ENCODE measurements around the gene NEGR1. TPM values are rescaled to one million over a fixed set of nuclear protein-coding genes. Genes with fewer than 3 reads are reported as not detected.

The NEGR1 gene
- total and polyA plus RNA-seq, 4 donors: 0.86 to 7.3 (median 2.5) TPM

DNA sequence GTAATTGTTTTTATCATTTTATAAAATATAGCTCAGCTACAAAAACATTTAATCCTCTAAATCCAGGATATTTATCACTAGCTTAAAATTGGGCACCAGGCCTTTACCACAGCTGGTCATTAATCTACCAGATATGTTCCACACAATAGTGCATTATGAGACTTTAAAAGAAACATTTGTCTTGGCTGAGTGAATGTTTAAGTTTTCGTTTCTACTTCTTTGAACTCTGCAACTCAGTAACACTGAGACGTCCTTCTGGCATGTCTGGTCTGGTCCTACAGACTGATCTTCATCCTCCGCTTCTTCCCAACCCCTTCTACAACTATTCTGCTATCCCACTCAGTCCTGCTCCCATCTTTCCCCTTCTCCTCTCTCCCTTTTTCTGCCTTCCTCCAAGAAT, 296.2 kb downstream of the NEGR1 start:
- DNase-seq: no peak
- no peak for ATAC-seq (ENCODE audit: insufficient read depth, low FRiP score)
- no peak overlapping the region for H3K9ac ChIP-seq (ENCODE audit: insufficient read depth in 1 of 2, low read length in 2 of 2)
- WGBS, 2 donors: 63 to 70% methylated on average over 3 of the region's 3 CpGs
- TF ChIP-seq, protein P1, sequence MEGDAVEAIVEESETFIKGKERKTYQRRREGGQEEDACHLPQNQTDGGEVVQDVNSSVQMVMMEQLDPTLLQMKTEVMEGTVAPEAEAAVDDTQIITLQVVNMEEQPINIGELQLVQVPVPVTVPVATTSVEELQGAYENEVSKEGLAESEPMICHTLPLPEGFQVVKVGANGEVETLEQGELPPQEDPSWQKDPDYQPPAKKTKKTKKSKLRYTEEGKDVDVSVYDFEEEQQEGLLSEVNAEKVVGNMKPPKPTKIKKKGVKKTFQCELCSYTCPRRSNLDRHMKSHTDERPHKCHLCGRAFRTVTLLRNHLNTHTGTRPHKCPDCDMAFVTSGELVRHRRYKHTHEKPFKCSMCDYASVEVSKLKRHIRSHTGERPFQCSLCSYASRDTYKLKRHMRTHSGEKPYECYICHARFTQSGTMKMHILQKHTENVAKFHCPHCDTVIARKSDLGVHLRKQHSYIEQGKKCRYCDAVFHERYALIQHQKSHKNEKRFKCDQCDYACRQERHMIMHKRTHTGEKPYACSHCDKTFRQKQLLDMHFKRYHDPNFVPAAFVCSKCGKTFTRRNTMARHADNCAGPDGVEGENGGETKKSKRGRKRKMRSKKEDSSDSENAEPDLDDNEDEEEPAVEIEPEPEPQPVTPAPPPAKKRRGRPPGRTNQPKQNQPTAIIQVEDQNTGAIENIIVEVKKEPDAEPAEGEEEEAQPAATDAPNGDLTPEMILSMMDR (IDR thresholded peaks at IDR 0.05; ENCODE audit: control extremely low read depth, extremely low read depth): no peak
- H3K4me3 ChIP-seq: no peak overlapping the region
- no peaks in the 10 kb centered on the region for H3K36me3 ChIP-seq (ENCODE audit: control insufficient read depth in 4 of 4, insufficient read depth in 4 of 4, low read length in 4 of 4)
- H3K9me3 ChIP-seq (ENCODE audit: control insufficient read depth in 4 of 4, insufficient read depth in 3 of 4, low read length in 3 of 4): no peaks in the 10 kb centered on the region
- H3K4me1 ChIP-seq (ENCODE audit: control insufficient read depth in 5 of 5, insufficient read depth in 5 of 5, low read length in 5 of 5): peaks cover 0 to 8% (median 0%) of the 10 kb centered on the region in 5 donors
- H3K27ac ChIP-seq (ENCODE audit: low read depth in 1 of 2, low read length in 1 of 2): no peak overlapping the region
- no peaks in the 10 kb centered on the region for H3K27me3 ChIP-seq (ENCODE audit: control insufficient read depth in 3 of 3, insufficient read depth in 3 of 3, low read length in 2 of 3)

DNA sequence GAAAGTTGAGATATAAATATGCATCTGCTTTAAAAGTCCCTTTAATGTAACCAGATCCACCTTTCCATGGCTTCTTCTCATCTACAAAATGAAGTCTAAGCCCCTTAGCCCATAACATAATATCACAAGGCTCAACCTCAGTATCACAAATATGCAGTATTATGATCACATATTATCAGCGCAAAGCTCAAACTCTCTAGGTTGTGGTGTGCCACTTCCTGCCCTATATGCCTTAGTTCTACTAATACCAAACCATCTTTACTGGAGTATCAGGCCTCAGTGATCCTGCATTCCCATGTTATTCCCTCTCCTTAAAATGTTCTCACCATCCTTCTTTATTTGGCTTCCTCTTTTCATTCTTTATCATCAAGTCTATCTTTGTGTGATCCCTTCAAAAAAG, 301.8 kb downstream of the NEGR1 start:
- Histone ChIP-seq H3K9ac (ENCODE audit: insufficient read depth in 1 of 2, low read length in 2 of 2) (no peak overlapping the region), H3K4me3 (no peak overlapping the region), H3K4me1 (ENCODE audit: control insufficient read depth in 5 of 5, insufficient read depth in 5 of 5, low read length in 5 of 5) (peaks cover 0 to 5% (median 0%) of the 10 kb centered on the region in 5 donors), H3K9me3 (ENCODE audit: control insufficient read depth in 4 of 4, insufficient read depth in 3 of 4, low read length in 3 of 4) (no peaks in the 10 kb centered on the region), H3K27me3 (ENCODE audit: control insufficient read depth in 3 of 3, insufficient read depth in 3 of 3, low read length in 2 of 3) (no peaks in the 10 kb centered on the region), H3K27ac (ENCODE audit: low read depth in 1 of 2, low read length in 1 of 2) (no peak overlapping the region), H3K36me3 (ENCODE audit: control insufficient read depth in 4 of 4, insufficient read depth in 4 of 4, low read length in 4 of 4) (no peaks in the 10 kb centered on the region)
- TF ChIP-seq, protein P1 (IDR thresholded peaks at IDR 0.05; ENCODE audit: control extremely low read depth, extremely low read depth): no peak
- ATAC-seq (ENCODE audit: insufficient read depth, low FRiP score) (no peak), DNase-seq (no peak)
- WGBS, 2 donors: 62 to 86% methylated on average over 1 of the region's 1 CpG

DNA sequence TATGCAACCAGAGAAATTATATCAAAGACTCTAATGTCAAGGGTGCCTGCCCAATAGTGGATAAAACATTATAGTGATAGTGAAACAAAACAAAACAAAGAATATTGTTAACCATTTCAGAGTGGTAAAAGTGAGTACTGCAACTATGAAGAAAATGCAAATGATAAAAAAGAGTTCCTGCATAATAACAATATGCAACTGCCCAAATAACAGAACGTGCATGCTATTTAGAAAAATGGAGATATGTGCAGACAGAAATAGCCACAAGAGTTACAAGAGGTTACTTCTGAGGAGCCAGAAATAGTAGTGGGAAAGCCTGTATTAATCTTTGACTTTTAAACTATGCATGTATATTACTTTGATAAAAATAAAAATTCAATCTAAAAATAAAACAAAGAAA, 302.5 kb downstream of the NEGR1 start:
- TF ChIP-seq, protein P1 (IDR thresholded peaks at IDR 0.05; ENCODE audit: control extremely low read depth, extremely low read depth): no peak
- no peak overlapping the region for H3K27ac ChIP-seq (ENCODE audit: low read depth in 1 of 2, low read length in 1 of 2)
- 65 to 84% methylated on average over 1 of the region's 1 CpG for WGBS, 2 donors

DNA sequence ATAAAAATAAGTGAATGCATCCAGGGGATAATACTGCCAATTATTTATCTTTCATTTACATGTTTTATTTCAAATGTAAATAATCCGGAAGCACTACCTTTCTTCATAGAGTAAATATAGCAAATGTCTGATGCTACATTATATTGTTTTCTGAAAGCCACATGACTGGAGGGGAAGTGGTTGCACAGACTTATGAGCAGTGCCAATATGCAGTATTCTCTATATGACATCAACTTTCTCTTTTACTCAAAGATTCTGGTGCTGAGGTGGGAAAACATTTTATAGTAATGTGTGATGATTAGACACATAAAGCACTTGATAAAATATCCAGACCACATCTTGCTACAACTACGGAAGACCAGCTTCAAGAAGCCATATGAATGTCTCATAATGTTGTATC, 314.7 kb downstream of the NEGR1 start:
- no peak for ATAC-seq (ENCODE audit: insufficient read depth, low FRiP score)
- Histone ChIP-seq H3K27me3 (ENCODE audit: control insufficient read depth in 3 of 3, insufficient read depth in 3 of 3, low read length in 2 of 3) (no peaks in the 10 kb centered on the region), H3K27ac (ENCODE audit: low read depth in 1 of 2, low read length in 1 of 2) (no peak overlapping the region), H3K9me3 (ENCODE audit: control insufficient read depth in 4 of 4, insufficient read depth in 3 of 4, low read length in 3 of 4) (no peaks in the 10 kb centered on the region), H3K4me3 (no peak overlapping the region), H3K4me1 (ENCODE audit: control insufficient read depth in 5 of 5, insufficient read depth in 5 of 5, low read length in 5 of 5) (no peaks in the 10 kb centered on the region), H3K36me3 (ENCODE audit: control insufficient read depth in 4 of 4, insufficient read depth in 4 of 4, low read length in 4 of 4) (no peaks in the 10 kb centered on the region), H3K9ac (ENCODE audit: insufficient read depth in 1 of 2, low read length in 2 of 2) (no peak overlapping the region)
- TF ChIP-seq, protein P1 (IDR thresholded peaks at IDR 0.05; ENCODE audit: control extremely low read depth, extremely low read depth): no peak
- no peak for DNase-seq
- WGBS, 2 donors: 54 to 62% methylated on average over 2 of the region's 2 CpGs

More for the DNA sequence above, 302.5 kb downstream of the NEGR1 start:
- H3K9ac ChIP-seq (ENCODE audit: insufficient read depth in 1 of 2, low read length in 2 of 2): no peak overlapping the region
- no peak overlapping the region for H3K4me3 ChIP-seq
- peaks cover 0 to 5% (median 0%) of the 10 kb centered on the region in 5 donors for H3K4me1 ChIP-seq (ENCODE audit: control insufficient read depth in 5 of 5, insufficient read depth in 5 of 5, low read length in 5 of 5)
- ATAC-seq (ENCODE audit: insufficient read depth, low FRiP score): no peak
- DNase-seq: no peak
- no peaks in the 10 kb centered on the region for H3K27me3 ChIP-seq (ENCODE audit: control insufficient read depth in 3 of 3, insufficient read depth in 3 of 3, low read length in 2 of 3)
- H3K36me3 ChIP-seq (ENCODE audit: control insufficient read depth in 4 of 4, insufficient read depth in 4 of 4, low read length in 4 of 4): no peaks in the 10 kb centered on the region
- H3K9me3 ChIP-seq (ENCODE audit: control insufficient read depth in 4 of 4, insufficient read depth in 3 of 4, low read length in 3 of 4): no peaks in the 10 kb centered on the region

All from lung (tissue), 12 donors.